ENCODE data around the gene ASTL.
"Not testable (repeated sequence)": the region's sequence is repeated elsewhere in the genome, so short reads cannot be mapped to it uniquely, and the experiment has no call there.

ASTL gene

GRCh38 chr2:96087130-96087529 lies 51.2 kb downstream of the ASTL start:
- DNase-seq (ENCODE audit: low read depth) = no peak
- no peak overlapping the region for H3K4me3 ChIP-seq (replicated peaks; ENCODE audit: low read depth, low read length)
- TF ChIP-seq CTCF (IDR thresholded peaks at IDR 0.05; ENCODE audit: low read length, missing control alignments) = no peak

GRCh38 chr2:96085541-96086355 lies 52.6 kb downstream of the ASTL start:
- DNase-seq (ENCODE audit: low read depth) = no peak
- no peak for TF ChIP-seq CTCF (IDR thresholded peaks at IDR 0.05; ENCODE audit: low read length, missing control alignments)
- no peak overlapping the region for H3K4me3 ChIP-seq (replicated peaks; ENCODE audit: low read depth, low read length)

- not testable (repeated sequence) for H3K4me3 ChIP-seq (replicated peaks; ENCODE audit: low read depth, low read length); DNase-seq (ENCODE audit: low read depth)
Observed at GRCh38 chr2:96084858-96085518, 53.3 kb downstream of the ASTL start.

- no peak overlapping the region for H3K4me3 ChIP-seq (replicated peaks; ENCODE audit: low read depth, low read length)
- no peak for TF ChIP-seq CTCF (IDR thresholded peaks at IDR 0.05; ENCODE audit: low read length, missing control alignments)
- no peak for DNase-seq (ENCODE audit: low read depth)
Observed at GRCh38 chr2:96083989-96084857, 54.1 kb downstream of the ASTL start.

- DNase-seq (ENCODE audit: low read depth) = no peak
- H3K4me3 ChIP-seq (replicated peaks; ENCODE audit: low read depth, low read length) = no peak overlapping the region
- TF ChIP-seq CTCF (IDR thresholded peaks at IDR 0.05; ENCODE audit: low read length, missing control alignments) = no peak
Observed at GRCh38 chr2:96083064-96083939, 55.0 kb downstream of the ASTL start.

- no peak for TF ChIP-seq CTCF (IDR thresholded peaks at IDR 0.05; ENCODE audit: low read length, missing control alignments)
- H3K4me3 ChIP-seq (replicated peaks; ENCODE audit: low read depth, low read length) = no peak overlapping the region
- no peak for DNase-seq (ENCODE audit: low read depth)
Observed at GRCh38 chr2:96082211-96083063, 55.9 kb downstream of the ASTL start.

All from fibroblast of pulmonary artery (primary cell).